Stimulated activated CD8-positive, alpha-beta memory T cell treated with anti-CD3 and anti-CD28 coated beads, Interleukin-4, amount 100 ng/mL, for 24 hours (primary cell): ENCODE data around the gene IGLL1.

Experiments used
- DNase-seq: peaks from one replicate; pipeline ENCODE4 v3.0.0-alpha.2; 2020; ENCODE audit warnings: low read depth

IGLL1 gene

GRCh38 chr22:23527971-23528740, 51.9 kb downstream of the IGLL1 start:
- no peak for DNase-seq

- no peak for DNase-seq
Measured at GRCh38 chr22:23526596-23527316, 53.3 kb downstream of the IGLL1 start.

- DNase-seq = no peak
Measured at GRCh38 chr22:23525510-23525909, 54.6 kb downstream of the IGLL1 start.

- DNase-seq = no peak
Measured at GRCh38 chr22:23524226-23524625, 55.9 kb downstream of the IGLL1 start.

- DNase-seq = no peak
Measured at GRCh38 chr22:23523713-23524112, 56.4 kb downstream of the IGLL1 start.
